ENCODE results near the gene HMGA1. TPM values are rescaled to one million over a fixed set of nuclear protein-coding genes. Genes with fewer than 3 reads are reported as not detected.

Gene HMGA1
- total and polyA plus RNA-seq, 2 of the 13 experiments (the other 11 are each of a cell fraction or from before 2014, with no cell fraction given): 117 to 145 TPM

- no peak for TF ChIP-seq FOXK2 (IDR thresholded peaks at IDR 0.05)
- peak; percentile 81; the same call in 1 of the 2 replicates for TF ChIP-seq SMAD9 (CRISPR knock-in tag; IDR thresholded peaks at IDR 0.05)
- TF ChIP-seq ZFP1 (CRISPR knock-in tag; IDR thresholded peaks at IDR 0.05): no peak
- 0 out of 2 replicates have a peak, but pooled peaks have one; percentile 11 for TF ChIP-seq ZNF550 (CRISPR knock-in tag; IDR thresholded peaks at IDR 0.05; ENCODE audit: borderline replicate concordance)
- TF ChIP-seq HOMEZ (CRISPR knock-in tag; IDR thresholded peaks at IDR 0.05; ENCODE audit: low read depth): peak; percentile 70; the same call in 1 of the 2 replicates
- TF ChIP-seq ZNF562 (CRISPR knock-in tag; IDR thresholded peaks at IDR 0.05; ENCODE audit: borderline replicate concordance): no peak
- TF ChIP-seq JUN (CRISPR knock-in tag; IDR thresholded peaks at IDR 0.05): no peak
- peak; percentile 85; the same call in 1 of the 2 replicates for TF ChIP-seq MAZ (IDR thresholded peaks at IDR 0.05; ENCODE audit: borderline replicate concordance, low read depth, low read length)
- TF ChIP-seq MAZ (CRISPR knock-in tag; IDR thresholded peaks at IDR 0.05; ENCODE audit: low read depth): no peak; the same call in 1 of the 2 replicates
- TF ChIP-seq ZNF75D (CRISPR knock-in tag; IDR thresholded peaks at IDR 0.05; ENCODE audit: borderline replicate concordance): no peak
- TF ChIP-seq ZFP82 (CRISPR knock-in tag; IDR thresholded peaks at IDR 0.05; ENCODE audit: borderline replicate concordance): peak; percentile 97
- TF ChIP-seq HOXA3 (CRISPR knock-in tag; IDR thresholded peaks at IDR 0.05): peak; percentile 28; the same call in 1 of the 2 replicates
- TF ChIP-seq MXD1 (CRISPR knock-in tag; IDR thresholded peaks at IDR 0.05): peak; percentile 90; the same call in 1 of the 2 replicates
- no peak for TF ChIP-seq ZNF496 (CRISPR knock-in tag; IDR thresholded peaks at IDR 0.05; ENCODE audit: insufficient replicate concordance)
- TF ChIP-seq ZNF101 (CRISPR knock-in tag; IDR thresholded peaks at IDR 0.05; ENCODE audit: borderline replicate concordance, low read depth): no peak
- no peak for TF ChIP-seq RFX1 (IDR thresholded peaks at IDR 0.05)
- peak; percentile 89 for TF ChIP-seq ELF1 (CRISPR knock-in tag; IDR thresholded peaks at IDR 0.05)
- TF ChIP-seq MAFG (CRISPR knock-in tag; IDR thresholded peaks at IDR 0.05): no peak
- no peak for TF ChIP-seq ATF4 (CRISPR knock-in tag; IDR thresholded peaks at IDR 0.05)
- TF ChIP-seq MXD3 (CRISPR knock-in tag; IDR thresholded peaks at IDR 0.05): peak; percentile 46; the same call in 1 of the 2 replicates
- peak; percentile 51; the same call in 1 of the 2 replicates for TF ChIP-seq BHLHE40 (IDR thresholded peaks at IDR 0.05; ENCODE audit: low read length)
- TF ChIP-seq GATAD2A (CRISPR knock-in tag; IDR thresholded peaks at IDR 0.05): no peak
- peak; percentile 54 for TF ChIP-seq ZNF225 (CRISPR knock-in tag; IDR thresholded peaks at IDR 0.05)
- no peak for TF ChIP-seq ZNF431 (CRISPR knock-in tag; IDR thresholded peaks at IDR 0.05; ENCODE audit: borderline replicate concordance, low read depth)
- peak; percentile 32; the same call in 1 of the 2 replicates for TF ChIP-seq ZNF275 (CRISPR knock-in tag; IDR thresholded peaks at IDR 0.05; ENCODE audit: borderline replicate concordance)
- TF ChIP-seq CC2D1A (CRISPR knock-in tag; IDR thresholded peaks at IDR 0.05): no peak
- no peak for TF ChIP-seq ZBTB8A (CRISPR knock-in tag; IDR thresholded peaks at IDR 0.05; ENCODE audit: borderline replicate concordance, low read depth)
Observed at GRCh38 chr6:34248727-34249468, 12.2 kb downstream of the HMGA1 start, which contains the start of gene SMIM29 (continued).

All from HepG2 (cell line).